ENCODE results near the gene EIF3B.

EIF3B gene

DNA sequence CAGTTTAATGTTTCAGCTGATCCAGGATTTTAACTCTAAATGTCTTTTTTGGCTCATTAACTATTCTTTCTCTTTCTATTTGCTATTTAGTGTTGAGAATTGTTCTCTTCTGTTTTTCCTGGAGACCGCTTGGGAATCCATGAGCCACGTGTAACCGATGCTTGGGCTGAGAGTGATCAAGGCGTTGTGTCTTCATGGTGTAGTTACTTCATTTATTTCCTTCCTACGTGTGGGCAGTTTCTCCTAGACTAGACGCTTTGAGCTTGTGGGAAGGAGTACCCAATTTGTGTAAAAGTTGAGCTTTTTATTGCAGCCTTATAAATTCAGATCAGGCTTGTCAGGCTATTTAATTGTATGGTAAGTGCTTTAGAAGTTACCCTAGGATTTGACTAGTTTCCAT lies 2.9 kb downstream of the EIF3B start:
- H3K36me3 Mint-ChIP-seq = peaks cover 8% of the 10 kb centered on the region
- peaks cover 14% of the 10 kb centered on the region for H3K4me1 Mint-ChIP-seq
- ATAC-seq (ENCODE audit: low read depth) = no peak
- DNase-seq (ENCODE audit: low spot score in 2 of 2) = no peak
- no peak overlapping the region for H3K27ac Mint-ChIP-seq
- no peaks in the 10 kb centered on the region for H3K9me3 Mint-ChIP-seq
- no peaks in the 10 kb centered on the region for H3K27me3 Mint-ChIP-seq
- peak overlapping the region; percentile 35 for H3K4me3 Mint-ChIP-seq

DNA sequence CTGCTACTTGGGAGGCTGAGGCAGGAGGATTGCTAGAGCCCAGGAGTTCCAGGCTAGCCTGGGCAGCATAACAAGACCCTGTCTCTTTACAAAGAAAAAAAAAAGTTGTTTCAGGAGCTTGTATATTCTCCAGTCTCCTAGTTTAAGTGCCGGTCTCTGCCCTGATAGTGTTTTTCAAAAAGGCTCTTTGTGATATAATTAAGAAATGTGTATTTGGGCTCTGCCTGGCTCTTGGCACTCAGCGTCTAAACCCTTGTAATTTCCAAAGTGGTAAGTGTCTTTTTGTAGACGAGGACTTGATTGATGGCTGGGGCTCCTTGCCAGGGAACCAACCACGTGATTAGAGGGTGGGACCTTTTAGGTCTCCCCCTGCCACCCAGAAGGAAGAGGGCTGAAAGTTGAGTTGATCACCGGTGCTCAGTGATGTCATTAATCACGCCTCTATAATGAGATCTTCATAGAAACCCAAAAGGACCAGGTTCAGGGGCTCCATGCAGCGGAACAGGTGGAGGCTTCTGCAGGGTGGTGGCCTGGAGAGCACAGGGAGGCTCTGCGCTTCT lies 4.4 kb downstream of the EIF3B start:
- Mint-ChIP-seq H3K9me3 (no peaks in the 10 kb centered on the region), H3K27me3 (no peaks in the 10 kb centered on the region), H3K27ac (no peak overlapping the region), H3K4me3 (no peak overlapping the region), H3K36me3 (peaks cover 14% of the 10 kb centered on the region), H3K4me1 (peaks cover 14% of the 10 kb centered on the region)
- no peak for ATAC-seq (ENCODE audit: low read depth)
- DNase-seq (ENCODE audit: low spot score in 2 of 2) = no peak

GRCh38 chr7:2359610-2360009 lies 5.0 kb downstream of the EIF3B start:
- Mint-ChIP-seq H3K27ac (peak overlapping the region; percentile 78), H3K36me3 (peaks cover 16% of the 10 kb centered on the region), H3K4me3 (no peak overlapping the region), H3K9me3 (no peaks in the 10 kb centered on the region), H3K27me3 (no peaks in the 10 kb centered on the region), H3K4me1 (peaks cover 14% of the 10 kb centered on the region)
- DNase-seq (ENCODE audit: low spot score in 2 of 2) = no peak
- no peak for ATAC-seq (ENCODE audit: low read depth)

DNA sequence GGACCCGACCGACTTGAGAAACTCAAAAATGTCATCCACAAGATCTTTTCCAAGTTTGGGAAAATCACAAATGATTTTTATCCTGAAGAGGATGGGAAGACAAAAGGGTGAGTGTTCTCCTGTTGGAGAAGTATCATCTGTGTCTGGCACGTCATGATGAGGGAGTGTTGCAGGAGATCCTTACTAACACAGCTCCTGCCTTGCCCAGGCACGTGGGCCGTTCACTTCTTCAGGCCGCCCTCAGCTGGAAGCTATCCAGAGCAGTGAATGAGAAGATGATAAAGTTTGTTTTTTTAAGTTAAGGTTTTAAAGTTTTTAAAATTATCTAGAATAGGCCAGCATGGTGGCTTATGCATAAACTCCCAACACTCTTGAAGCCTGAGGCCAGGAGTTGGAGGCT lies 6.2 kb downstream of the EIF3B start:
- DNase-seq (ENCODE audit: low spot score in 2 of 2) (no peak), ATAC-seq (ENCODE audit: low read depth) (no peak)
- Mint-ChIP-seq H3K36me3 (peaks cover 23% of the 10 kb centered on the region), H3K27me3 (no peaks in the 10 kb centered on the region), H3K27ac (no peak overlapping the region), H3K9me3 (no peaks in the 10 kb centered on the region), H3K4me3 (no peak overlapping the region), H3K4me1 (peaks cover 17% of the 10 kb centered on the region)

GRCh38 chr7:2362385-2363088 lies 7.9 kb downstream of the EIF3B start:
- H3K4me1 Mint-ChIP-seq = peaks cover 12% of the 10 kb centered on the region
- DNase-seq (ENCODE audit: low spot score in 2 of 2) (no peak), ATAC-seq (ENCODE audit: low read depth) (no peak)
- peaks cover 22% of the 10 kb centered on the region for H3K36me3 Mint-ChIP-seq
- no peaks in the 10 kb centered on the region for H3K27me3 Mint-ChIP-seq
- H3K9me3 Mint-ChIP-seq = no peaks in the 10 kb centered on the region
- H3K4me3 Mint-ChIP-seq = no peak overlapping the region
- no peak overlapping the region for H3K27ac Mint-ChIP-seq

- ATAC-seq (ENCODE audit: low read depth) = no peak
- no peak for DNase-seq (ENCODE audit: low spot score in 2 of 2)
- no peaks in the 10 kb centered on the region for H3K27me3 Mint-ChIP-seq
- H3K27ac Mint-ChIP-seq = no peak overlapping the region
- no peaks in the 10 kb centered on the region for H3K9me3 Mint-ChIP-seq
- peaks cover 27% of the 10 kb centered on the region for H3K36me3 Mint-ChIP-seq
- peaks cover 2% of the 10 kb centered on the region for H3K4me1 Mint-ChIP-seq
- no peak overlapping the region for H3K4me3 Mint-ChIP-seq
Measured at GRCh38 chr7:2369139-2369538, 14.5 kb downstream of the EIF3B start.

DNA sequence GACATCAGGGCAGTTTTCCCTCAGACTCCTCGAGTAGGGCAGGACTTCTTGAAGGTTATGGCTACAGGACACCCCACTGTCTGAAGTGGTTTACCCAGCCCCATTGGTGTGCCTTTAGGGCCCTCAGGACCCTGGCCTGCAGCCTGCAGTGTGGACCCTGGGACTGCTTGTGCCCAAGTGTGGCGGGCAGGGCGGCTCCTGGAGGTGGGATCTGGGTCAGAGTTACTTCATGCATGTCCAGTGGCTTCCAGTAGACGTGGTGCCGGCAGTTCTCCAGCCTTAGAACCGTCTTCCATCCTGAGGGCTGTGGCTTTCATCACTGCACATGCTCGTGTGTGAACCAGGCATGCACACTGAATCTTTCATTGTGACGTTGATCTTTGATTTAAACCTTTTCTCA lies 16.7 kb downstream of the EIF3B start:
- peaks cover 30% of the 10 kb centered on the region for H3K36me3 Mint-ChIP-seq
- no peak overlapping the region for H3K4me3 Mint-ChIP-seq
- DNase-seq (ENCODE audit: low spot score in 2 of 2) (no peak), ATAC-seq (ENCODE audit: low read depth) (no peak)
- H3K4me1 Mint-ChIP-seq = no peaks in the 10 kb centered on the region
- H3K27ac Mint-ChIP-seq = no peak overlapping the region
- no peaks in the 10 kb centered on the region for H3K27me3 Mint-ChIP-seq
- no peaks in the 10 kb centered on the region for H3K9me3 Mint-ChIP-seq

DNA sequence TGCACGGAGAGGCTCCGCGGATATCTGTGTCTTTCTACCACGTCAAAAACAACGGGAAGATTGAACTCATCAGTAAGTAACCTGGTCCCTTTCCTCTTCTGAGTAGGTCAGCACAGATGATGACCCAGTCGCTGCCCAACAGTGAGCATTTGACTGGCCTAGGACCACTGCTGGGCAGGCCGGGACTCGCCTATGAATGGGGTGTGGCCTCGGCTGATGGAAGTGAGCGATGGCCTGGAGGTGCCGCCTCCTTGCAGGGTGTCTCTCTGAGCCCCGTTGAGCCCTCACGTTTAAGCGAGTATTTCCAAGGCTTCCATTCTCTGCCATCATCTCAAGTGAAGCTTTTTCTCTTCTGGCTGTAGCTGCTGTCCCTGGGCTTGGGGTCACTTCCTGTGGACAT lies 18.1 kb downstream of the EIF3B start:
- H3K27me3 Mint-ChIP-seq = no peaks in the 10 kb centered on the region
- ATAC-seq (ENCODE audit: low read depth) = no peak
- peaks cover 36% of the 10 kb centered on the region for H3K36me3 Mint-ChIP-seq
- no peak for DNase-seq (ENCODE audit: low spot score in 2 of 2)
- no peaks in the 10 kb centered on the region for H3K9me3 Mint-ChIP-seq
- H3K4me1 Mint-ChIP-seq = peaks cover 3% of the 10 kb centered on the region
- no peak overlapping the region for H3K27ac Mint-ChIP-seq
- H3K4me3 Mint-ChIP-seq = no peak overlapping the region

GRCh38 chr7:2373124-2373556 lies 18.5 kb downstream of the EIF3B start:
- no peak for DNase-seq (ENCODE audit: low spot score in 2 of 2)

GRCh38 chr7:2373646-2374045 lies 19.0 kb downstream of the EIF3B start:
- Mint-ChIP-seq H3K27me3 (no peaks in the 10 kb centered on the region), H3K36me3 (peaks cover 41% of the 10 kb centered on the region)

More at GRCh38 chr7:2373124-2373556, 18.5 kb downstream of the EIF3B start:
- Mint-ChIP-seq H3K4me1 (peaks cover 4% of the 10 kb centered on the region), H3K9me3 (no peaks in the 10 kb centered on the region), H3K27me3 (no peaks in the 10 kb centered on the region), H3K36me3 (peaks cover 37% of the 10 kb centered on the region), H3K27ac (no peak overlapping the region), H3K4me3 (no peak overlapping the region)
- no peak for ATAC-seq (ENCODE audit: low read depth)

GRCh38 chr7:2374401-2374800 lies 19.8 kb downstream of the EIF3B start:
- Mint-ChIP-seq H3K9me3 (no peaks in the 10 kb centered on the region), H3K4me1 (peaks cover 6% of the 10 kb centered on the region), H3K27me3 (no peaks in the 10 kb centered on the region)

More at GRCh38 chr7:2373646-2374045, 19.0 kb downstream of the EIF3B start:
- H3K27ac Mint-ChIP-seq = no peak overlapping the region
- no peaks in the 10 kb centered on the region for H3K9me3 Mint-ChIP-seq
- ATAC-seq (ENCODE audit: low read depth) (no peak), DNase-seq (ENCODE audit: low spot score in 2 of 2) (no peak)
- H3K4me1 Mint-ChIP-seq = peaks cover 6% of the 10 kb centered on the region
- H3K4me3 Mint-ChIP-seq = no peak overlapping the region

DNA sequence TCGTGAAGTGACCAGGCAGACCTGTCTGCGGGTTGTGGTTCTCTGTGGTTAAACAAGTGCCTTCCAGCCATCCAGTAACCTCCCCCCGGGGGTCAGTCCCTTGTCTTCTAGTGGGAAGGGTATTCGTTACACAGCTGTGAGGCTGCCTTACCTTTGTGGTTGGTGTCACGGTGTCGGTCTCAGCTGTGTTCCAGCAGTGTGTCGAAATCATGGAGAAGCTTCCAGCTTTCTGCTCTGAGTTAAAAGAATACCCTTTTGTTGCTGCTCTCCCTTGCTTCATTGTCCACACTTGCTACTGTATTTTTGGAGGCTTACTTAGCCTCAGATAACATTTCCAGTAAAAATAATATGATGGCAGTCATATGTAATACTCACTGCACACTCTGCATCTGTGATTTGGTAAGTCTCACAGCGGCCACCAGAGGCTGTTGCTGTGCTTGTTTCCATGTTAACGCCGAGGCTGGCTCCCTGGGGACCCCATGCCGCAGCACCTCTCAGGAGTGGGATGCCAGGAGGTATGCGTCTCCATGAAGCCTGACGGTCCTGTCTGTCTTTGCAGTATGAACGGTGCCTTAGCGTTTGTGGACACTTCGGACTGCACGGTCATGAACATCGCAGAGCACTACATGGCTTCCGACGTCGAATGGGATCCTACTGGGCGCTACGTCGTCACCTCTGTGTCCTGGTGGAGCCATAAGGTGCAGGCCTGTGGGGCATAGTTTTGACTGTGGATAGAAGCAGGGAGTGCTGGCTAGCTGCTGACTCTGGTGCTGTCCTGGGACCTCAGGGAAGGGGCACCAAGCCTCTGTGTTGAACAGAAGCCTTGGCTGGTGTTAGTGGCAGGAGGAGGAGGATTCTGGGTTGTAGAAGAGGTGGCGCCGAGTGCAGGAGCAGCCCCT lies 20.5 kb downstream of the EIF3B start:
- ATAC-seq (ENCODE audit: low read depth) = no peak
- H3K4me3 Mint-ChIP-seq = no peak overlapping the region
- H3K9me3 Mint-ChIP-seq = no peaks in the 10 kb centered on the region
- no peak overlapping the region for H3K27ac Mint-ChIP-seq
- H3K36me3 Mint-ChIP-seq = peaks cover 40% of the 10 kb centered on the region
- H3K27me3 Mint-ChIP-seq = no peaks in the 10 kb centered on the region
- no peak for DNase-seq (ENCODE audit: low spot score in 2 of 2)
- peaks cover 6% of the 10 kb centered on the region for H3K4me1 Mint-ChIP-seq

More at GRCh38 chr7:2374401-2374800, 19.8 kb downstream of the EIF3B start:
- Mint-ChIP-seq H3K36me3 (peaks cover 36% of the 10 kb centered on the region), H3K4me3 (no peak overlapping the region), H3K27ac (no peak overlapping the region)
- ATAC-seq (ENCODE audit: low read depth) = no peak
- DNase-seq (ENCODE audit: low spot score in 2 of 2) = no peak

DNA sequence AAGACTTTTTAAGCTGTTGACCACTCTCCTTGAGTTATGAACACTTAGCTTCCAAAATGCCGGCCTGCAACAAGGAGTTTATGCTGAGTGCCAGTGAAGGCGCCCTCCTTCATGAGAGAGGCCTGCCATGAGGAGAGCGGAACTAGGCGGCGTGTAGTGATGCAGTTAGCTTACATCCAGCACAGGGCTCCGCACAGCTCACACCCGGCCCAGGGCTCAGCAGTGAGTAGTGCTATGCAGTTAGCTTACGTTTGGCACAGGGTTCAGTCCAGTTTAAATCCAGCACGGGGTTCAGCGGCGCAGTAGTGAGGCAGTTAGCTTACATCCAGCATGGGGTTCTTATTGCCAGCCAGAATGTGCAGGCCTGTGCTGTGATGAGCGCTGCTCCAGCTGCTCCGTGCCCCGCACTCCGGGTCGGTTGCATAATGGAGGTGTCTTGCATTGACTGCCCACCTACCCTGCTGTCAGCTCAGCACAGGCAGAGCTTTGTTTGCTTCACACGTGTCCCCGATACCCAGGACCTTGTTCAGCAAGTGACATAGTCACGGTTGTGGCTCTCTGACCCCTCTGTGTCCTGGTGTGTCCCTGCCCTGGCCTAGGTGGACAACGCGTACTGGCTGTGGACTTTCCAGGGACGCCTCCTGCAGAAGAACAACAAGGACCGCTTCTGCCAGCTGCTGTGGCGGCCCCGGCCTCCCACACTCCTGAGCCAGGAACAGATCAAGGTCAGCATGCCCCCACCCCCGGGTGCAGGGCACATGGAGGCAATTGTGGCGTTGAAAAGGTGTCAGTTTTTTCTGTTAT lies 21.9 kb downstream of the EIF3B start:
- DNase-seq (ENCODE audit: low spot score in 2 of 2) = no peak
- no peaks in the 10 kb centered on the region for H3K27me3 Mint-ChIP-seq
- peaks cover 48% of the 10 kb centered on the region for H3K36me3 Mint-ChIP-seq
- peaks cover 6% of the 10 kb centered on the region for H3K4me1 Mint-ChIP-seq
- no peak for ATAC-seq (ENCODE audit: low read depth)
- no peak overlapping the region for H3K27ac Mint-ChIP-seq
- no peaks in the 10 kb centered on the region for H3K9me3 Mint-ChIP-seq
- H3K4me3 Mint-ChIP-seq = no peak overlapping the region

Measured in memory B cell (primary cell).